Right lung (tissue), 5 donors: ENCODE measurements around the gene RGS19. TPM values are rescaled to one million over a fixed set of nuclear protein-coding genes. Genes with fewer than 3 reads are reported as not detected.

Experiments used
- DNase-seq, 2 donors: peaks; one replicate each; pipeline ENCODE4 v3.0.0-alpha.2; 2013
- polyA plus RNA-seq, 5 donors: library from polyadenylated mRNA; unstranded; fragments of 120-200 nt; gene quantifications; one replicate each; pipeline versions ENCODE4 v1.2.1 to v1.2.3, GENCODE V29; 2013; ENCODE audit warnings: inconsistent platforms in 1 of 5, low replicate concordance in 1 of 5; ENCODE audit not compliant: insufficient read length in 5 of 5, insufficient read depth in 1 of 5

Gene RGS19
- polyA plus RNA-seq, 5 donors = 5.7 to 14.9 (median 7.6) TPM

GRCh38 chr20:64037199-64037497 lies 42.2 kb downstream of the RGS19 start:
- no peak for DNase-seq

DNA sequence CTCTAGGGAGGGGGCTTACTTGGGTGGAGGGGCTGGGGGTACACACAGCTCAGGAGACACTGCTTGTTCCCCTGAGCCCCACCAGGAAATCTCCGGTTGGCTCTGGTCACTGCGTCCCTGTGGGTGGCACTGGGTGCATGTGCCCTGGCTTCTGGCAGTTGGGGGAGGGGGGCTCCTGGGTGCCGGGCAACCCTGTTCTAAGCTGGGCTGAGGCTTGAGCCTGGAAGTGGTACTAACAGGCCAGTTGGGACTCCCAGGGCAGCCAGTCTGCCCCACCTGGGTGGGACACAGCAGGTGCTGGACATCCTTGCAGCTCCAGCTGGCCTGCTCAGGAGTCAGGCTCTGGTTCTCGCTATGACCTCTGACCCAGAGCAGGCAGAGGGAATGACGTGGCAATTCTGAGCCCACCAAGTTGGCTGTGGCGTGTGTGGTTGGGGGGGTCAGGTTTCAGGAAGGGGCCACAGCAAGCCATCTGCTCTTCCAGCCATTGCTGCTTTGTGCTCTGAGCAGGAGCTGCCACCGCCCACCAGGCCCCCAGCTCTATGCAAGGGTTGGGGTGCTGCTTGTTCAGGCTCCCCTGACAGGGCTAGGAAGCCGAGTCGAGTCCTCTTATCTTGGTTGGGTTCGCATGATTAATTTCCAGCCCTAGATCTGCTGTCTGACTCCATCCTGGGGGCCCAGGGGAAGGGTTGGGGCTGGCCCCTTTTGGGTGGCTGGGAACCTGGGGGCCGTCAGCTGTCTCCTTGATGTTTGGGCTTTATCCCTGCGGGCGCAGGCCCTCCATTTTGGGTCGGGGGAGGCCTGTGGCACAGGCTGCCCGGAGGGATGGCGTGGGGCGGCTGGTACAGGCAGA lies 42.7 kb downstream of the RGS19 start:
- no peak for DNase-seq

GRCh38 chr20:64035933-64036345 lies 43.4 kb downstream of the RGS19 start, which contains the start of gene C20orf204:
TSS of gene C20orf204 (plus strand) at chr20:64036182. CDS start at chr20:64036324, 142 bp downstream.
- no peak for DNase-seq

DNA sequence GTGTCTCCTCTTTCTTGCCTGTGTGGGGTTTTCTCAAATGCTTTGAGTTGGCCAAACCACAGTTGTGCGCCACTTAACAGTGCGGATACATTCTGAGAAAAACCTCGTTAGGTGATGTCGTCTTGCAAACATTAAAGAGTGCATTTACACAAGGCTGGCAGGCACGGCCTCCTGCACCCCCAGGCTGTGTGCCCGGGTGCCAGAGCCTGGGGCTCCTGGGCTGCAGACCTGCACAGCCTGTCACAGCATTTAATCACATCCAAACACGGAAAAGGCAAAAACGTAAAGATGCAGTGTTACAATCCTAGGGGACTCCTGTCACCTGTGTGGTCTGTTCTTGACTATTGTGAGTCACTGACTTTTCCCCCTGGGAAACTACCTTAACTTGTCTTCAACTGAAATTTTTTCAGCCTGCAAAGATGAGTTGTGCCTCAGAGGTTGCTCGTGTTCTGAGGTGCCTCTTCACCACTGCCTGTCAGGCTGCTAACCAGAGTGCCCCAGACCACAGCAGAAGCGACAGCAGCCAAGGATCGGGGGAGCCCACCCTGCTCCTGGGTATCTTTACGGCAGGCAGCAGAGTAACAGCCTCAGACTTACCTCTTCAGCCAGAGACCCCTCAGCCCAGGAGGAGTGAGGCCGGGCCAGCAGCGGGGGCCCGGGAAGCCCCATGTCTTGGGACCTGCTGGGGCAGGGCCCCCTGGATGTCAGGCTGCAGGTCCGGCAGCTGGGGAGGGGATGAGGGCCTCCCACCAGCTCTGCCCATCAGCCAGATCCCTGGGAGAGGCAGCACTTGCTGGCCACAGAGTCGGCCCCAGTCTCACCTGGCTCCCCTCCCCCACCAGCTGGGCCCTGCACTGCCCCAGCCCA lies 44.0 kb downstream of the RGS19 start:
- no peak for DNase-seq

DNA sequence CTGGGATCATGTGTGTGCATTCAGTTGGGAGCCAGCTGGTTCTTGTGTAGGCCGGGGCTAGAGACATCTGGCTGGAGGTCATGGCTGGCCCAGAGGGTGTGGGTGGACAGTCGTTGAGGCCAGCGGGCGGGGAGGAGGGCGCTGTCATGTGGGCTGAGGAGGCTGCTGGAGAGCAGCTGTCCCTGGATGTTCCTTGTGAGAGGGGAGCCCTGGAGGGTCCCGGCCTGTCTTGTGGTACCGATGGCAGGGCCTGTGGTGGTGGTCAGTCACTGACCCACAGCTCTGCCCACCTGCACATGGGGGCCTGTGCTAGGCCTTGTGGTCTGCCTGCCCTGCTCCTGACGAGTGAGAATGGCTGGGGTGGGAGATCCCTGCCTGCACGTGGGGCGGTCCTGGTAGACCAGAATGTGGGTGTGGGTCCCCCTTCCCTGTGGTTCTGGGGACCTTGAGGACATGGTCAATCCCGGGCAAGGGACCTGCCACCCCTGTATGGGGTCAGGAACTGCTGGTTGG lies 45.3 kb downstream of the RGS19 start:
- DNase-seq = no peak

- DNase-seq = no peak
These were observed 46.4 kb downstream of the RGS19 start for GRCh38 chr20:64032706-64033624.

- no peak for DNase-seq
These were observed 47.5 kb downstream of the RGS19 start for GRCh38 chr20:64031822-64032314.

DNA sequence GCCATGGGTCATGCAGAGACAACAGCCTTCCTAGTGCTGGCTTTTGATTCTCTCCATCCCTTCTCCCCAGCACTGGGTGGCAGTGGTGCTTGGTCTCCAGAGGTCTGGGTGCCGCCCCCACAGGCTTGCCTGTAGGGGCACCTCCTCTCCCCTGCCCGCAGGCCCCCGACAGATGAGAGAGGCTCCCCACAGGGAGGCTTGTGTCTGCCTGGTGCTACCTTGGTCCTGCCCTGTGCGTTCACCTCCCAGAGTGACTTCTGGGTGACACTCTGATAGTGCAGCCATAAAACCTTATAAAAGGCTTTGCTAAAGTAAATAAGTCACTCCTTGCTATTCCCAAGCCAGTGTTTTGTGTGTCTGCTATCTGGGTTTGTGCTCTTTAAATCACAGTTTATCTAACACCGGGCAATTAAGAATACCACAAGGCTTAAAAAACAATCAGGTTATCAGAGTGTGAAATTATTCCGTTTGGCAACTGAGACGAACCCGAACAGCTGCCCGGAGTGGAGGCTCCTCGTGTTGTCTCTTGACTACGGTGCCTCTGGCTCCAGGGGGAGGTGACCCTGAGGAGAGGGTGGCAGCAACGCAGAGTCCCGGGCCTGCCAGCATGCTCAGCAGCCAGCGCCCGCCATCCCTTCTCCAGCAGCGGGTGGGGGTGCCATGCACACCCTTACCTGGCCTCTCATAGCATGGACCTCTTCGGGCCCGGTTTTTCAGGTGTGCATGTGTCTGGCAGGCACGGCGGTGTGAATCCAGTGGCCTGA lies 48.8 kb downstream of the RGS19 start:
- DNase-seq = no peak

DNA sequence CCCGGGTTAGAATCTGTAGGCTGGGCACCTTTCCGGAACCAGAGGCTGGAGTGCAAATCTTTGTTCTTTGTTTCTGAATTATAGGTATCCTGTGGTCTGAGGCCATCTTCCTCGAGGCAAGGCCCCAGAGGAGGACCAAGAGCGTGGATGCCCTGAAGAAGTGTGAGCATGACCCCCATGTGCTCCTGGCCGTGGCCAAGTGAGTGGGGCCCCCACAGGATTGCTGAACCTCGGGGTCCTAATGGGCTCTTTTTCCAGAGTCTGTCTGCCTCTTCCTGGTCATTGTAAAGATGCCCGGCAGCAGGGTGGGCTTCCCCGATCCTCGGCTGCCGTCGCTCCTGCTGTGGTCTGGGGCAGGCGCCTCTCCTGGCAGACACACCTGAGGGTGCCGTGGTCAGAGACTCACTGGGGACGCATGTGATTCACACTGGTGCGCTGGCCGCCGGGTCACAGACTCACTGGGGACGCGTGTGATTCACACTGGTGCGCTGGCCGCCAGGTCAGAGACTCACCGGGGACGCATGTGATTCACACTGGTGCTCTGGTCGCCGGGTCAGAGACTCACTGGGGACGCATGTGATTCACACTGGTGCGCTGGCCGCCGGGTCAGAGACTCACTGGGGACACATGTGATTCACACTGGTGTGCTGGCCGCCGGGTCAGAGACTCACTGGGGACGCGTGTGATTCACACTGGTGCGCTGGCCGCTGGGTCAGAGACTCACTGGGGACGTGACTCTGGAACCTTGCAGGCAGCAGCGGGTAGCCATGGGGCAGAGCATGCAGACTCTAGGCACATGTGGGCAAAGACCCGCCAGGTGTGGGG lies 49.8 kb downstream of the RGS19 start:
- no peak for DNase-seq

DNA sequence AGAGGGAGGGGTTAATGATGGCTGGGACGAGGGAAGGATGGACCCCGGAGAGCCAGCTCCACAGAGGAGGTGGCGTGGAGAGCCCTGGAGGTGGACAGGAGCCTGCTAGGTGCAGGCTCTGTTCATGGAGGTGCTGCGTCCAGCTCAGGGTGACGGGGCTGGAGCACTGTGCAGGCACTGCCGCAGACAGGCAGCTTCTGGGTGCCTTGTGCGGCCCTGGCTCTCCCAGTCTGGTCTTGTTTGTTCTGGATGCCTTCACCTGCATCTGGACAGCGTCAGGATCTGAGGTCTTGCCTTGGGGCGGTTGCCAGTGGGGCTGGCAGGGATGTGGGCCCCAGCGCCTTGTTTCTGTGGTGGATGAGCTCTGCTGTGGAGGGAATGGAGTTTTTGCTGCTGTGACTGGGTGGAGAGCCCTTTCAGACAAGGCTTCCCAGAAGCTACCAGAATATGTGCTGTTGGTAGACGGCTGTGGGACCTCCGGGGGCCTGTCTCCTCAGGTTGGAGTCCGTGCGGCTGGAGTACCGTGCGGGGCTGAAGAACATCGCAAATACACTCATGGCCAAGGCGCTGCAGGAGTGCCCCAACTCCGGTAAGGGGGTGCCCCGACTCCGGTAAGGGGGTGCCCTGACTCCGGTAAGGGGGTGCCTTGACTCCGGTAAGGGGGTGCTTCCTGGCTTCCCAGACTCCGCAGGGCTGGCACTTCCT lies 51.2 kb downstream of the RGS19 start:
- no peak for DNase-seq

GRCh38 chr20:64025826-64026412 lies 53.4 kb downstream of the RGS19 start:
- no peak for DNase-seq

DNA sequence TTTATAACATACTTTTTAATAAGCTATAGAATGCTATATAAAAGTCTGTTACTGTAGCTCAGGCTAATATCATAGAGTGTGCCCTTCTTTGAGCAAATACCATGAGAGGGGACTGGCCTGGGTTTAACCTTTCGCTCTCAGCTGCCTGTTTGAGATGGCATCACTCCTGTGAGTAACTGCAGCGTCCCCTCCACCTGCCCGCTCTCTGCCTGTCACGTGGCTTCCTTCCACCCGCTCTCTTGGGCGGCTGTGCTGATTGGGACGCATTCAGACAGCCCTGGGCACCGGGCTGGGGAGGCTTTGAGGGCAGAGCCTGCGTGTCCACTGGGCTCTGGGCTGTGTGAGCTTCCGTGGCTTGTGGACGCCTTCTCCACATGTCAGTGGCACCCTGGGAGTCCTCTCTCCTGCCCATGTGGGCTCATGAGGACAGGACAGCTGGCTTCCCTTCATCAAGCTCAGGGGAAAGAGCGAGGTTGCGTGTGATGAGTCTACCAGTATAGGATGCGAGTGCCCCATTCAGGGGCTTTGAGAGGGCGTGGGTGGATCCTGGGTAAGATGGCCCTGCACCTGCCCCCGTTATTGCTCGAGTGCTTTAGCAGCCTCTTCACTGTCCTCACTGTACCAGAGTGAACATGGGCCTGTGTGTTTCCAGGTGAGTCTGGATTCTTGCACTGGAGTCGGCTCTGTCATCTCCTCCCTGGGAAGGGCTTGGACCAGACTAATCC lies 54.1 kb downstream of the RGS19 start:
- DNase-seq = no peak

GRCh38 chr20:64024141-64024990 lies 55.0 kb downstream of the RGS19 start:
- DNase-seq = no peak

DNA sequence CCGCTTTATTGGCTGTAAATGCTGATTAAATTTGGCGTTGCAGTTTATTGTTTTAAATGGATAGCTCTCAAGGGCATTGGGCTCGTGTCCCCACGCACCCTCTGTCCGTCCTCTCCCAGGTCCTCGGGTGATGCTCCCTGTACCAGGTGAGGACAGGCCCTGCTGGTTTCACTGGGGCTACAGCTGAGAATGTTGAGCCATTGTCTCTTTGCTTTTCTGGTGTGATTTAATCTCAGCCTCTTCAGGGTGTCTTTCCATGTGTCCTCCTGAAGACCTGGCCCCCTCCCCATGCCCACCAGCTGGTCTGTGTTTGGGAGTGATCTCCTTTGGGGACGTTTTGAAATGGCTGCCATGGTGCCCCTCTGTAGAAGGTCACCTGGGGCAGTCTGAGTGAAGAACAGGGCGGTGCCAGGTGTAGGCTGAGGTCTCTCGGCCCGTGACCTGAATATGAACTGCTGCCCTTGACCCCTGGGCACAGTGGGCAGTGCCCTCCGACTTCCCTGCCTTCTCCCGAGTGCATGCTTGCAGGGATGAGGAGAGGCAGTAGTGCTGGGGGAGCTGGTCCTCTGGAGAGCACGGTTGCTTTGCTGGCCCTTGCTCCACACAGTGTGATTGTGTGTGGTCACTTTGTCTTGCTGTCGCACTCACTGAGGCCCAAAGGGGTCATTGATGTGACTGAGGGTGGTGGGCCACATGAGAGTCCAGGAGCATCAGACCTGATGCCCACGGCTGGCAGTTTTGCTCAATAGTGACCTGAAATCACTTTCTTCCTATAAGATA lies 55.8 kb downstream of the RGS19 start:
- DNase-seq = no peak
